ENCODE data around the gene MGAT4D. TPM values are rescaled to one million over a fixed set of nuclear protein-coding genes. Genes with fewer than 3 reads are reported as not detected.

Gene MGAT4D
- total and polyA plus RNA-seq, 3 donors from 2014 or later, result 9.4 to 38.6 (median 14.8) TPM

DNA sequence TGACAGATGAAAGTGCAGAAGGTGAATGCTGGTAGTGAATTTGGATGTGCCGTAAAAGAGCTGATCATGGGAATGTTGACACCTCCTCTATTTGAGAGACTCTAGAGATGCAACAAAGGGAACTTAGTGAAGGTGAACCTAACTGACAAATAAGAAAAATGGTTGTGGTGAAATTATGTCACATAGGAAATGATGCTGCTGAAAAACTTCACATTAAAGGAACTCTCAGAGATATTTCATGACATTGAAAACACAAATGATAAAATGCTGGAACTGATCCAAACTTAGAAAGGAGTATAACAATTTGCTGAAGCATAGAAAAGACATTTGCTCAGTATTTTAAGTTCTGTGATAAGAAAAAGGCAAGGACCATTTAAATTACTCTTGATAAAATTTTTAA, 31.9 kb downstream of the MGAT4D start:
- Histone ChIP-seq H3K4me3 (no peak overlapping the region), H3K27me3 (no peaks in the 10 kb centered on the region), H3K9me3 (no peaks in the 10 kb centered on the region), H3K27ac (no peak overlapping the region), H3K36me3 (ENCODE audit: low read depth, missing control alignments) (no peaks in the 10 kb centered on the region), H3K4me1 (no peaks in the 10 kb centered on the region)
- 36 to 93% methylated on average over 1 of the region's 1 CpG for WGBS, 2 donors
- DNase-seq, result no peak
- intact Hi-C loops (cut with DNase I; ENCODE audit: low total_unique reads), result no loop called here
- TF ChIP-seq, protein P1, sequence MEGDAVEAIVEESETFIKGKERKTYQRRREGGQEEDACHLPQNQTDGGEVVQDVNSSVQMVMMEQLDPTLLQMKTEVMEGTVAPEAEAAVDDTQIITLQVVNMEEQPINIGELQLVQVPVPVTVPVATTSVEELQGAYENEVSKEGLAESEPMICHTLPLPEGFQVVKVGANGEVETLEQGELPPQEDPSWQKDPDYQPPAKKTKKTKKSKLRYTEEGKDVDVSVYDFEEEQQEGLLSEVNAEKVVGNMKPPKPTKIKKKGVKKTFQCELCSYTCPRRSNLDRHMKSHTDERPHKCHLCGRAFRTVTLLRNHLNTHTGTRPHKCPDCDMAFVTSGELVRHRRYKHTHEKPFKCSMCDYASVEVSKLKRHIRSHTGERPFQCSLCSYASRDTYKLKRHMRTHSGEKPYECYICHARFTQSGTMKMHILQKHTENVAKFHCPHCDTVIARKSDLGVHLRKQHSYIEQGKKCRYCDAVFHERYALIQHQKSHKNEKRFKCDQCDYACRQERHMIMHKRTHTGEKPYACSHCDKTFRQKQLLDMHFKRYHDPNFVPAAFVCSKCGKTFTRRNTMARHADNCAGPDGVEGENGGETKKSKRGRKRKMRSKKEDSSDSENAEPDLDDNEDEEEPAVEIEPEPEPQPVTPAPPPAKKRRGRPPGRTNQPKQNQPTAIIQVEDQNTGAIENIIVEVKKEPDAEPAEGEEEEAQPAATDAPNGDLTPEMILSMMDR (IDR thresholded peaks at IDR 0.05), result no peak
- no peak for TF ChIP-seq POLR2A (IDR thresholded peaks at IDR 0.05)

- Histone ChIP-seq H3K27me3 (no peaks in the 10 kb centered on the region), H3K27ac (no peak overlapping the region), H3K9me3 (no peaks in the 10 kb centered on the region), H3K36me3 (ENCODE audit: low read depth, missing control alignments) (no peaks in the 10 kb centered on the region), H3K4me1 (no peaks in the 10 kb centered on the region), H3K4me3 (no peak overlapping the region)
- 39 to 45% methylated on average over 1 of the region's 1 CpG for WGBS, 2 donors
- intact Hi-C loops (cut with DNase I; ENCODE audit: low total_unique reads), result no loop called here
- DNase-seq, result no peak
- TF ChIP-seq, protein P1 (IDR thresholded peaks at IDR 0.05), result no peak
- TF ChIP-seq POLR2A (IDR thresholded peaks at IDR 0.05), result no peak
Measured at GRCh38 chr4:140463614-140464013, 34.5 kb downstream of the MGAT4D start.

- Histone ChIP-seq H3K36me3 (ENCODE audit: low read depth, missing control alignments) (no peaks in the 10 kb centered on the region), H3K4me3 (peak overlapping the region in 1 of 2 donors; percentile 7), H3K27me3 (no peaks in the 10 kb centered on the region), H3K27ac (no peak overlapping the region), H3K4me1 (no peaks in the 10 kb centered on the region), H3K9me3 (no peaks in the 10 kb centered on the region)
- TF ChIP-seq POLR2A (IDR thresholded peaks at IDR 0.05), result no peak
- TF ChIP-seq, protein P1 (IDR thresholded peaks at IDR 0.05), result no peak
- WGBS, 2 donors, result 47 to 48% methylated on average over 3 of the region's 3 CpGs
- intact Hi-C loops (cut with DNase I; ENCODE audit: low total_unique reads), result no loop called here
- no peak for DNase-seq
Measured at GRCh38 chr4:140463182-140463581, 34.9 kb downstream of the MGAT4D start.

DNA sequence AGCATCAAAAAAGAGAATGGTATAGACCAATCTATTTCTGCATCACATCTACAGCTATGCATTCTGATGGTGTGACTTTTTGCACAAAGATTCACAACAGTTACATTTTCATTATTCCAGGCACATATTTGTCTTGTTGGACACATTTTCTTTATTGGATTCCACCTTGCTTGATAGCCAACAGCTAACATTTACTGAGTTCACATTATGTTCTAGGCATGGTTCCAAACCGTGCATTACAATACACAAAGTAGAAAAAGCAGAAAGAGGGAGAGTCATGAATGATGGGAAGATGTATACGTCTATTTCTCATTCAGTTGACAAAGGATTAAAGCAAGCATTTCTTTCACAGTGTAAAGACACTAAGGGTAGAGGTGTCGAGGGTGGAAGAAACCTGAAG, 47.7 kb downstream of the MGAT4D start:
- no peak for DNase-seq
- WGBS, 2 donors, result 46 to 56% methylated on average over 3 of the region's 3 CpGs

DNA sequence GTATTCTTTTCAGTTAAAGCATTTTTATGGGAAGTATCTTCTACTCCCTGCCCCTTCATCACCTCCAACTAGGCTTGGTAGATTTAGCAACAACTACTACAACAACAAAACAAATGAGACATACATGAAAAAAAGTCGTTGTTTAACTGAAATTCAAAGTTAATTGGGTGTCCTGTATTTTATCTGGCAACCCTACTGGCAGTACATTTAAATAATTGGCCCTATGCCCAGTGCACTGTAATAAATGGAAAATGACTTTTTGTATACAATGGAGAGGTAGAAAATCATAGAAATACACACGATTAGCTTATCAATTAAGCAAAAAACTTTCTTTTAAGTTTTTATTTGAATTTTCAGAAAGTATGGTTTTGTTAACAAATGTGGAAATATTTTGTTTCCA, 49.3 kb downstream of the MGAT4D start:
- TF ChIP-seq POLR2A (IDR thresholded peaks at IDR 0.05), result no peak
- TF ChIP-seq, protein P1 (IDR thresholded peaks at IDR 0.05), result no peak
- no peaks in the 10 kb centered on the region for H3K9me3 ChIP-seq
- no peak overlapping the region for H3K27ac ChIP-seq
- DNase-seq, result no peak
- no peaks in the 10 kb centered on the region for H3K27me3 ChIP-seq
- H3K4me1 ChIP-seq, result no peaks in the 10 kb centered on the region
- 34 to 42% methylated on average over 2 of the region's 2 CpGs for WGBS, 2 donors
- intact Hi-C loops (cut with DNase I; ENCODE audit: low total_unique reads), result no loop called here
- H3K4me3 ChIP-seq, result no peak overlapping the region
- no peaks in the 10 kb centered on the region for H3K36me3 ChIP-seq (ENCODE audit: low read depth, missing control alignments)

More for the DNA sequence above, 47.7 kb downstream of the MGAT4D start:
- H3K4me3 ChIP-seq, result no peak overlapping the region
- H3K4me1 ChIP-seq, result no peaks in the 10 kb centered on the region
- no peaks in the 10 kb centered on the region for H3K36me3 ChIP-seq (ENCODE audit: low read depth, missing control alignments)
- H3K27ac ChIP-seq, result no peak overlapping the region
- intact Hi-C loops (cut with DNase I; ENCODE audit: low total_unique reads), result no loop called here
- TF ChIP-seq POLR2A (IDR thresholded peaks at IDR 0.05), result no peak
- TF ChIP-seq, protein P1 (IDR thresholded peaks at IDR 0.05), result no peak
- H3K9me3 ChIP-seq, result no peaks in the 10 kb centered on the region
- H3K27me3 ChIP-seq, result no peaks in the 10 kb centered on the region

All from testis (tissue), 3 donors.